H9 (cell line): Measurements from ENCODE around the gene B3GNT5. TPM values are rescaled to one million over a fixed set of nuclear protein-coding genes. Genes with fewer than 3 reads are reported as not detected.

Source experiments
- DNase-seq: peaks from one replicate; pipeline ENCODE4 v3.0.0-alpha.2; 2017
- H2AFZ ChIP-seq: one replicate; pipeline ENCODE4 v1.6.1; 2013; ENCODE audit warnings: mild to moderate bottlenecking, low read length, control low read depth, moderate library complexity
- H2AK5ac ChIP-seq: 2 replicates; pipeline ENCODE4 v1.6.1; 2013; ENCODE audit warnings: low read length, control low read depth, mixed read lengths; ENCODE audit not compliant: insufficient read length
- H2BK120ac ChIP-seq: one replicate; pipeline ENCODE4 v1.6.1; 2013; ENCODE audit warnings: low read depth, mild to moderate bottlenecking, low read length, control low read depth, inconsistent platforms; ENCODE audit not compliant: poor library complexity, severe bottlenecking
- H2BK12ac ChIP-seq: 2 replicates; pipeline ENCODE4 v1.6.1; 2013; ENCODE audit warnings: low read length, control low read depth, mixed read lengths, low read depth; ENCODE audit not compliant: insufficient read length
- H2BK15ac ChIP-seq: 2 replicates; pipeline ENCODE4 v1.6.1; 2013; ENCODE audit warnings: low read depth, low read length, control low read depth
- H2BK20ac ChIP-seq: one replicate; pipeline ENCODE4 v1.6.1; 2013; ENCODE audit warnings: low read depth, mild to moderate bottlenecking, low read length, control low read depth, inconsistent platforms; ENCODE audit not compliant: poor library complexity, severe bottlenecking
- H2BK5ac ChIP-seq: 2 replicates; pipeline ENCODE4 v1.6.1; 2013; ENCODE audit warnings: low read length, control low read depth, mixed read lengths; ENCODE audit not compliant: insufficient read length
- H3K14ac ChIP-seq: 2 replicates; pipeline ENCODE4 v1.6.1; 2013; ENCODE audit warnings: low read length, control low read depth; ENCODE audit not compliant: insufficient read depth
- H3K18ac ChIP-seq: 2 replicates; pipeline ENCODE4 v1.6.1; 2013; ENCODE audit warnings: low read depth, mild to moderate bottlenecking, mixed read lengths, low read length, control low read depth; ENCODE audit not compliant: insufficient read length
- H3K23ac ChIP-seq: 2 replicates; pipeline ENCODE4 v1.6.1; 2013; ENCODE audit warnings: low read length, control low read depth, mixed read lengths, low read depth; ENCODE audit not compliant: insufficient read length
- H3K23me2 ChIP-seq: 2 replicates; pipeline ENCODE4 v1.6.1; 2013; ENCODE audit warnings: low read depth, mild to moderate bottlenecking, mixed read lengths, low read length, control low read depth; ENCODE audit not compliant: insufficient read length, poor library complexity, severe bottlenecking
- H3K27ac ChIP-seq: 2 replicates; pipeline ENCODE4 v1.5.1; 2013; ENCODE audit warnings: low read length, control low read depth, mixed read lengths, low read depth; ENCODE audit not compliant: insufficient read length
- H3K27me3 ChIP-seq: 2 replicates; pipeline ENCODE4 v1.6.1; 2013; ENCODE audit warnings: low read length, control low read depth, inconsistent platforms; ENCODE audit not compliant: insufficient read depth
- H3K4ac ChIP-seq: 2 replicates; pipeline ENCODE4 v1.6.1; 2013; ENCODE audit warnings: low read depth, mild to moderate bottlenecking, control low read depth, inconsistent platforms, low read length, moderate library complexity
- H3K4me1 ChIP-seq: 2 replicates; pipeline ENCODE4 v1.6.1; 2013; ENCODE audit warnings: low read length, control low read depth, inconsistent platforms; ENCODE audit not compliant: insufficient read depth
- H3K4me2 ChIP-seq: 2 replicates; pipeline ENCODE4 v1.6.1; 2013; ENCODE audit warnings: low read length, control low read depth, mixed read lengths; ENCODE audit not compliant: insufficient read length, insufficient read depth
- H3K56ac ChIP-seq: 2 replicates; pipeline ENCODE4 v1.6.1; 2013; ENCODE audit warnings: low read depth, mild to moderate bottlenecking, mixed read lengths, low read length, control low read depth; ENCODE audit not compliant: insufficient read length
- H3K79me1 ChIP-seq: 2 replicates; pipeline ENCODE4 v1.6.1; 2013; ENCODE audit warnings: low read depth, mild to moderate bottlenecking, moderate library complexity, low read length, control low read depth, inconsistent platforms; ENCODE audit not compliant: insufficient read depth, poor library complexity, severe bottlenecking
- H3K79me2 ChIP-seq: 2 replicates; pipeline ENCODE4 v1.6.1; 2013; ENCODE audit warnings: low read length, control low read depth, inconsistent platforms; ENCODE audit not compliant: insufficient read depth
- H3K9ac ChIP-seq: 2 replicates; pipeline ENCODE4 v1.6.1; 2013; ENCODE audit warnings: low read length, control low read depth, mixed read lengths; ENCODE audit not compliant: insufficient read length; ENCODE audit errors: extremely low read depth
- H3K9me3 ChIP-seq: one replicate; pipeline ENCODE4 v1.6.1; 2013; ENCODE audit warnings: low read depth, low read length, inconsistent platforms; ENCODE audit not compliant: control insufficient read depth
- H3T11ph ChIP-seq: one replicate; pipeline ENCODE4 v1.6.1; 2013; ENCODE audit warnings: mild to moderate bottlenecking, low read length, control low read depth, inconsistent platforms
- H4K20me1 ChIP-seq: one replicate; pipeline ENCODE4 v1.6.1; 2013; ENCODE audit not compliant: control insufficient read depth, insufficient read length, insufficient read depth
- H4K5ac ChIP-seq: 2 replicates; pipeline ENCODE4 v1.6.1; 2013; ENCODE audit warnings: low read depth, mild to moderate bottlenecking, mixed read lengths, low read length, control low read depth; ENCODE audit not compliant: insufficient read length
- H4K8ac ChIP-seq: replicated peaks from 2 replicates; pipeline ENCODE4 v1.6.1; 2013; ENCODE audit warnings: low read length, control low read depth, mixed read lengths, low read depth; ENCODE audit not compliant: insufficient read length
- H4K91ac ChIP-seq: 2 replicates; pipeline ENCODE4 v1.6.1; 2013; ENCODE audit warnings: low read depth, mild to moderate bottlenecking, moderate library complexity, mixed read lengths, low read length, control low read depth; ENCODE audit not compliant: insufficient read length
- H3K27ac Mint-ChIP-seq, 3 experiments: 2 replicates in 2 of 3; 3 replicates in 1 of 3; pipeline ENCODE4 v1.8.0; 2020 to 2021; ENCODE audit warnings: mixed read lengths in 3 of 3, mild to moderate bottlenecking in 1 of 3, moderate library complexity in 1 of 3
- H3K27me3 Mint-ChIP-seq: 2 replicates; pipeline ENCODE4 v1.8.0; 2021; ENCODE audit warnings: low read depth, mild to moderate bottlenecking, moderate library complexity, mixed read lengths
- H3K36me3 Mint-ChIP-seq, 3 experiments: 2 replicates in 2 of 3; 3 replicates in 1 of 3; pipeline ENCODE4 v1.8.0; 2020 to 2021; ENCODE audit warnings: low read depth in 3 of 3, mixed read lengths in 3 of 3; ENCODE audit not compliant: insufficient read depth in 1 of 3
- H3K4me1 Mint-ChIP-seq, 2 experiments: 2 replicates each; pipeline ENCODE4 v1.8.0; 2020; ENCODE audit warnings: mixed read lengths in 2 of 2
- H3K4me3 Mint-ChIP-seq, 2 experiments: 2 replicates in 1 of 2; 3 replicates in 1 of 2; pipeline ENCODE4 v1.8.0; 2020 to 2021; ENCODE audit warnings: mild to moderate bottlenecking in 2 of 2, mixed read lengths in 2 of 2, moderate library complexity in 1 of 2
- H3K9me3 Mint-ChIP-seq, 2 experiments: 2 replicates in 1 of 2; 3 replicates in 1 of 2; pipeline ENCODE4 v1.8.0; 2020; ENCODE audit warnings: mild to moderate bottlenecking in 2 of 2, mixed read lengths in 2 of 2, moderate library complexity in 1 of 2
- WGBS: extraction: QIAGEN DNeasy Blood & Tissue Kit; methylation state at CpG from one replicate; pipeline ENCODE4 v1.1.7; 2013; ENCODE audit warnings: missing lambda C conversion rate, low lambda C conversion rate, mixed read lengths; ENCODE audit not compliant: insufficient read length; ENCODE audit errors: extremely low coverage; 5-methylcytosine and 5-hydroxymethylcytosine counted together
- total RNA-seq: library from RNA; stranded (reverse); gene quantifications from 2 replicates; pipeline ENCODE4 v1.2.1, GENCODE V29; 2021
- TF ChIP-seq, protein P1 (sequence below): fragments of 200-600 bp; sonication (generic); conservative IDR thresholded peaks from 3 replicates; pipeline ENCODE4 v1.8.0; 2021; ENCODE audit warnings: antibody characterized with exemption, mild to moderate bottlenecking

B3GNT5 gene
- total RNA-seq, 1 experiment from 2014 or later, result 7.3 TPM

DNA sequence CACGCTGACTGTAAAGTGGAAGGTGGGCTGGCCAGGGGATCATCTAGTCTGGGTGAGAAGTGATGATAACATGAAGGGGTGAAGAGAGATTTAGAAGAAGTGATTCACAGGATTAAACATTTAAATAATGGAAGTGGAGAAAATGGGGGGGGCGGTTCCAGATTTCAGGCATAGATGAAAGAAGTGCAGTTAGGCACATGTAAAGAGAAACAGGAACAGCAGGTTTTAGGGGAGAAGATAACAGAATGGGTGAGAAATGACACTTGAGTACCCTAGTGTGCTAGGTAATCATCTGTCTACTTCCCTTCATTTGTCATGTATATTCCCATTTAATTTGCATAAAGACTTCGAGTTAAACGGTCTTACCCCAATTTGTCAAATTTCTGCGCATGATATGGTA lies 15.3 kb downstream of the B3GNT5 start:
- Histone ChIP-seq H3K23me2 (no peaks in the 10 kb centered on the region), H2BK15ac (no peak overlapping the region), H3K79me2 (no peaks in the 10 kb centered on the region; the same call in 1 of the 2 replicates), H3K27ac (no peak overlapping the region), H3K27me3 (no peaks in the 10 kb centered on the region), H3K4ac (no peak overlapping the region), H2AK5ac (no peak overlapping the region), H3K9me3 (no peaks in the 10 kb centered on the region), H3K18ac (no peak overlapping the region), H3K79me1 (no peaks in the 10 kb centered on the region), H4K5ac (no peak overlapping the region), H4K20me1 (no peaks in the 10 kb centered on the region), H3T11ph (no peak overlapping the region), H4K8ac (no peak overlapping the region), H2AFZ (no peak overlapping the region), H2BK120ac (no peak overlapping the region), H2BK20ac (no peak overlapping the region), H4K91ac (no peak overlapping the region), H2BK12ac (no peak overlapping the region), H3K4me2 (no peak overlapping the region), H3K9ac (no peak overlapping the region), H3K4me1 (peaks cover 23% of the 10 kb centered on the region; the same call in 1 of the 2 replicates), H2BK5ac (no peak overlapping the region), H3K23ac (no peak overlapping the region), H3K14ac (no peak overlapping the region), H3K56ac (no peak overlapping the region)
- WGBS, result no CpG with 5 or more reads among the region's 5 CpGs
- TF ChIP-seq, protein P1, sequence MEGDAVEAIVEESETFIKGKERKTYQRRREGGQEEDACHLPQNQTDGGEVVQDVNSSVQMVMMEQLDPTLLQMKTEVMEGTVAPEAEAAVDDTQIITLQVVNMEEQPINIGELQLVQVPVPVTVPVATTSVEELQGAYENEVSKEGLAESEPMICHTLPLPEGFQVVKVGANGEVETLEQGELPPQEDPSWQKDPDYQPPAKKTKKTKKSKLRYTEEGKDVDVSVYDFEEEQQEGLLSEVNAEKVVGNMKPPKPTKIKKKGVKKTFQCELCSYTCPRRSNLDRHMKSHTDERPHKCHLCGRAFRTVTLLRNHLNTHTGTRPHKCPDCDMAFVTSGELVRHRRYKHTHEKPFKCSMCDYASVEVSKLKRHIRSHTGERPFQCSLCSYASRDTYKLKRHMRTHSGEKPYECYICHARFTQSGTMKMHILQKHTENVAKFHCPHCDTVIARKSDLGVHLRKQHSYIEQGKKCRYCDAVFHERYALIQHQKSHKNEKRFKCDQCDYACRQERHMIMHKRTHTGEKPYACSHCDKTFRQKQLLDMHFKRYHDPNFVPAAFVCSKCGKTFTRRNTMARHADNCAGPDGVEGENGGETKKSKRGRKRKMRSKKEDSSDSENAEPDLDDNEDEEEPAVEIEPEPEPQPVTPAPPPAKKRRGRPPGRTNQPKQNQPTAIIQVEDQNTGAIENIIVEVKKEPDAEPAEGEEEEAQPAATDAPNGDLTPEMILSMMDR, result no peak
- peaks cover 2 to 12% (median 11%) of the 10 kb centered on the region in 3 experiments; a peak in 6 of 7 replicates for H3K36me3 Mint-ChIP-seq
- peak overlapping the region in 1 of 2 experiments; percentile 12; a peak in 1 of 5 replicates for H3K4me3 Mint-ChIP-seq
- H3K9me3 Mint-ChIP-seq, result no peaks in the 10 kb centered on the region
- H3K4me1 Mint-ChIP-seq, result peaks cover 23 to 25% of the 10 kb centered on the region in 2 experiments
- H3K27ac Mint-ChIP-seq, result peak overlapping the region in 1 of 3 experiments; percentile 90; a peak in 5 of 7 replicates
- DNase-seq, result no peak
- H3K27me3 Mint-ChIP-seq, result no peaks in the 10 kb centered on the region
